AG04449 (cell line): ENCODE results near the gene PHC2.

Source experiments
- CTCF ChIA-PET: fragments of 350-600 bp; formaldehyde crosslinking; extraction: SDS; loops from one replicate; lab custom pipeline; 2021; ENCODE audit warnings: antibody characterized with exemption; lab: Yijun Ruan, JAX
- POLR2A ChIA-PET: fragments of 400-600, 350-600 bp; formaldehyde crosslinking; extraction: SDS; loops from one replicate; lab custom pipeline; 2020; ENCODE audit warnings: antibody characterized with exemption, inconsistent platforms; lab: Yijun Ruan, JAX
- DNase-seq: peaks from one replicate; pipeline ENCODE4 v3.0.0-alpha.2; 2010; ENCODE audit warnings: low read depth, low spot score
- H3K4me3 ChIP-seq: 2 replicates; pipeline ENCODE4 v1.5.1; 2011; ENCODE audit warnings: low read depth, mild to moderate bottlenecking, control low read depth, low read length
- CTCF ChIP-seq: IDR thresholded peaks from one replicate; pipeline ENCODE4 v1.5.1; 2011; ENCODE audit warnings: mild to moderate bottlenecking, moderate library complexity, low read length, control low read depth, inconsistent platforms; ENCODE audit not compliant: insufficient read depth; ENCODE audit errors: missing control alignments

PHC2 gene

GRCh38 chr1:33385251-33385650 lies 45.6 kb downstream of the PHC2 start:
- DNase-seq = no peak
- ChIA-PET POLR2A (no interaction called here), CTCF (interaction anchor here (1.0 to 6.9 kb wide), 3 partner anchors 8 to 89 kb away, joined by 3 to 79 read pairs (median 7); no protein-coding TSS in a partner anchor)
- TF ChIP-seq CTCF = no peak
- no peak overlapping the region for H3K4me3 ChIP-seq

- CTCF ChIA-PET = interaction anchor here (0.9 to 6.9 kb wide), 7 partner anchors 9 to 88 kb away, joined by 3 to 79 read pairs (median 4); no protein-coding TSS in a partner anchor
- TF ChIP-seq CTCF = no peak
- POLR2A ChIA-PET = no interaction called here
- no peak overlapping the region for H3K4me3 ChIP-seq
- DNase-seq = peak; percentile 51
Observed at GRCh38 chr1:33384040-33384812, 46.7 kb downstream of the PHC2 start.

GRCh38 chr1:33383489-33383888 lies 47.4 kb downstream of the PHC2 start:
- TF ChIP-seq CTCF = no peak
- no peak for DNase-seq
- ChIA-PET CTCF (interaction anchor here (1.3 to 6.9 kb wide), 4 partner anchors 15 to 88 kb away, joined by 3 to 79 read pairs (median 4); no protein-coding TSS in a partner anchor), POLR2A (no interaction called here)
- no peak overlapping the region for H3K4me3 ChIP-seq

GRCh38 chr1:33382661-33383415 lies 48.1 kb downstream of the PHC2 start:
- TF ChIP-seq CTCF = no peak
- ChIA-PET POLR2A (no interaction called here), CTCF (interaction anchor here (0.8 to 6.9 kb wide), 5 partner anchors 14 to 251 kb away, joined by 3 to 79 read pairs (median 5); no protein-coding TSS in a partner anchor)
- H3K4me3 ChIP-seq = no peak overlapping the region
- no peak for DNase-seq

DNA sequence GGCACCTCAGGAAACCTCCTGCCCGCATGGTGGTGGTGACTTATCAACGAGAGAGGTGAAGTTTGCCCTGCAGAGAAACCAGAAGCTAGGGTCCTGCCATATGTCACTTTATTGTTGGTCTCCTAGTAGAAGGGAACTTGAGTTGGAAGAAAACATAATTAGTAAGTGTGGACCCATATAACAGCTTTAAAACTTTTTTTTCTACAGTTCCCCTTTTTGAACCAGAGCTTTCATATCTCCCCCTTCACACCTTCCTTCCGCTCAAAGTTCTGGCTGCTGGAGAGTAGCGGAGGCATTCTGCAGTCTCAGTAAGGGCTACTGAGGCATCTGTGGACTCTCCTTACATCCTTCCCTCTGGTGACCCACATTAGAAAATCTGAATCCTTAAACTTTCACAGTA lies 48.9 kb downstream of the PHC2 start:
- no peak for TF ChIP-seq CTCF
- H3K4me3 ChIP-seq = no peak overlapping the region
- no peak for DNase-seq
- POLR2A ChIA-PET = no interaction called here
- CTCF ChIA-PET = interaction anchor here (0.6 to 6.9 kb wide), 3 partner anchors 13 to 89 kb away, joined by 3 to 79 read pairs (median 6); no protein-coding TSS in a partner anchor

- H3K4me3 ChIP-seq = no peak overlapping the region
- DNase-seq = no peak
- TF ChIP-seq CTCF = no peak
- ChIA-PET POLR2A (no interaction called here), CTCF (interaction anchor here (0.8 to 6.9 kb wide), 2 partner anchors 12 to 75 kb away, joined by 3 to 79 read pairs; no protein-coding TSS in a partner anchor)
Observed at GRCh38 chr1:33380811-33381210, 50.1 kb downstream of the PHC2 start.
